Suprapubic skin (tissue), 4 donors: Measurements from ENCODE around the gene CAPZA3.

Source experiments
- POLR2A ChIP-seq, 2 donors: fragments of 450-650 bp; IDR thresholded peaks; one replicate each; pipeline ENCODE4 v1.6.1; 2017; ENCODE audit warnings: antibody characterized with exemption in 2 of 2, mild to moderate bottlenecking in 2 of 2, moderate library complexity in 2 of 2
- POLR2AphosphoS5 ChIP-seq, 3 donors: sonication (generic); formaldehyde crosslinking; IDR thresholded peaks; one replicate each; pipeline ENCODE4 v1.6.1; 2017; ENCODE audit warnings: antibody characterized with exemption in 3 of 3
- TF ChIP-seq, protein P1 (sequence below), 2 donors: fragments of 200-600 bp in 1 of 2; fragments of 450-650 bp in 1 of 2; sonication (generic) in 1 of 2; IDR thresholded peaks; one replicate each; pipeline ENCODE4 v1.5.1; 2016 to 2019; ENCODE audit warnings: antibody characterized with exemption in 2 of 2, mild to moderate bottlenecking in 1 of 2, moderate library complexity in 1 of 2

- TF ChIP-seq, protein P1, sequence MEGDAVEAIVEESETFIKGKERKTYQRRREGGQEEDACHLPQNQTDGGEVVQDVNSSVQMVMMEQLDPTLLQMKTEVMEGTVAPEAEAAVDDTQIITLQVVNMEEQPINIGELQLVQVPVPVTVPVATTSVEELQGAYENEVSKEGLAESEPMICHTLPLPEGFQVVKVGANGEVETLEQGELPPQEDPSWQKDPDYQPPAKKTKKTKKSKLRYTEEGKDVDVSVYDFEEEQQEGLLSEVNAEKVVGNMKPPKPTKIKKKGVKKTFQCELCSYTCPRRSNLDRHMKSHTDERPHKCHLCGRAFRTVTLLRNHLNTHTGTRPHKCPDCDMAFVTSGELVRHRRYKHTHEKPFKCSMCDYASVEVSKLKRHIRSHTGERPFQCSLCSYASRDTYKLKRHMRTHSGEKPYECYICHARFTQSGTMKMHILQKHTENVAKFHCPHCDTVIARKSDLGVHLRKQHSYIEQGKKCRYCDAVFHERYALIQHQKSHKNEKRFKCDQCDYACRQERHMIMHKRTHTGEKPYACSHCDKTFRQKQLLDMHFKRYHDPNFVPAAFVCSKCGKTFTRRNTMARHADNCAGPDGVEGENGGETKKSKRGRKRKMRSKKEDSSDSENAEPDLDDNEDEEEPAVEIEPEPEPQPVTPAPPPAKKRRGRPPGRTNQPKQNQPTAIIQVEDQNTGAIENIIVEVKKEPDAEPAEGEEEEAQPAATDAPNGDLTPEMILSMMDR (IDR thresholded peaks at IDR 0.05) = no peak
- TF ChIP-seq POLR2AphosphoS5 (IDR thresholded peaks at IDR 0.05) (no peak), POLR2A (IDR thresholded peaks at IDR 0.05) (no peak)
These were observed 40.8 kb upstream of the CAPZA3 start for GRCh38 chr12:18696971-18697602.
